ENCODE results near the gene NFASC. TPM values are rescaled to one million over a fixed set of nuclear protein-coding genes. Genes with fewer than 3 reads are reported as not detected.

The NFASC gene
- total and polyA plus RNA-seq, 12 donors, result 1.9 to 24.1 (median 9.2) TPM

- no peak for ATAC-seq
- H3K4me1 ChIP-seq, result peaks cover 0 to 17% (median 4%) of the 10 kb centered on the region in 9 donors
- no peak for DNase-seq
- H3K4me3 ChIP-seq, result no peak overlapping the region
- no peak overlapping the region for H3K27ac ChIP-seq
- WGBS, 2 donors, result 82 to 87% methylated on average over 17 of the region's 17 CpGs
- H3K9me3 ChIP-seq, result no peaks in the 10 kb centered on the region
- intact Hi-C loops (cut with DNase I), result loop anchor here in 7 of 10 donors (5.0 to 10.0 kb wide), 5 partner anchors 71 to 271 kb away; no protein-coding TSS in a partner anchor
- H3K27me3 ChIP-seq, result peaks cover 0 to 22% (median 5%) of the 10 kb centered on the region in 7 donors
- TF ChIP-seq CTCF (IDR thresholded peaks at IDR 0.05), result no peak
- peaks cover 0 to 44% (median 0%) of the 10 kb centered on the region in 9 donors for H3K36me3 ChIP-seq
Measured at GRCh38 chr1:204986181-204986580, 115.5 kb downstream of the NFASC start.

GRCh38 chr1:204987689-204988088 is 117.0 kb downstream of the NFASC start:
- no peak overlapping the region for H3K4me3 ChIP-seq
- DNase-seq (no peak), ATAC-seq (no peak)
- 88 to 92% methylated on average over 3 of the region's 3 CpGs for WGBS, 2 donors
- no peaks in the 10 kb centered on the region for H3K9me3 ChIP-seq
- intact Hi-C loops (cut with DNase I), result loop anchor here in 9 of 10 donors (2.0 to 10.0 kb wide), 7 partner anchors 70 to 270 kb away; no protein-coding TSS in a partner anchor
- peaks cover 0 to 44% (median 0%) of the 10 kb centered on the region in 9 donors for H3K36me3 ChIP-seq
- peaks cover 0 to 14% (median 5%) of the 10 kb centered on the region in 7 donors for H3K27me3 ChIP-seq
- no peak overlapping the region for H3K27ac ChIP-seq
- TF ChIP-seq CTCF (IDR thresholded peaks at IDR 0.05), result no peak
- H3K4me1 ChIP-seq, result peaks cover 0 to 6% (median 0%) of the 10 kb centered on the region in 9 donors

- ATAC-seq, result no peak
- Histone ChIP-seq H3K27ac (no peak overlapping the region), H3K9me3 (no peaks in the 10 kb centered on the region), H3K27me3 (peaks cover 0 to 9% (median 5%) of the 10 kb centered on the region in 7 donors), H3K4me3 (no peak overlapping the region), H3K4me1 (peaks cover 0 to 6% (median 0%) of the 10 kb centered on the region in 9 donors), H3K36me3 (peaks cover 0 to 44% (median 0%) of the 10 kb centered on the region in 9 donors)
- WGBS, 2 donors, result 84 to 88% methylated on average over 4 of the region's 4 CpGs
- no peak for DNase-seq
- no peak for TF ChIP-seq CTCF (IDR thresholded peaks at IDR 0.05)
- intact Hi-C loops (cut with DNase I), result loop anchor here in 9 of 10 donors (2.0 to 10.0 kb wide), 7 partner anchors 69 to 269 kb away; no protein-coding TSS in a partner anchor
Measured at GRCh38 chr1:204988196-204988595, 117.5 kb downstream of the NFASC start.

GRCh38 chr1:204989266-204990058 is 118.8 kb downstream of the NFASC start:
- Histone ChIP-seq H3K4me3 (no peak overlapping the region), H3K27me3 (peaks cover 0 to 7% (median 5%) of the 10 kb centered on the region in 7 donors), H3K27ac (no peak overlapping the region), H3K36me3 (peaks cover 0 to 39% (median 0%) of the 10 kb centered on the region in 9 donors), H3K9me3 (no peaks in the 10 kb centered on the region), H3K4me1 (peaks cover 0 to 6% (median 4%) of the 10 kb centered on the region in 9 donors)
- peak; percentile 75 to 95 (median 93) for TF ChIP-seq CTCF (IDR thresholded peaks at IDR 0.05)
- intact Hi-C loops (cut with DNase I), result loop anchor here (1.0 to 10.0 kb wide), 9 partner anchors 68 to 268 kb away; no protein-coding TSS in a partner anchor
- peak; percentile 60 to 66 for DNase-seq
- ATAC-seq, result peak; percentile 84 to 90 (median 86)
- WGBS, 2 donors, result 52 to 55% methylated on average over 16 of the region's 16 CpGs
